OCI-LY7 (cell line): ENCODE data around the gene NAPSA. TPM values are rescaled to one million over a fixed set of nuclear protein-coding genes. Genes with fewer than 3 reads are reported as not detected.

ENCODE experiments used
- BruUV-seq: library from RNA; stranded (reverse); fragments of 400-500 nt; replicated peaks from 2 replicates; lab custom pipeline; 2021; lab: Mats Ljungman, UMichigan
- CTCF ChIA-PET: fragments of 300-600 bp; sonication (Branson Sonifier 250); formaldehyde crosslinking; loops from one replicate; lab custom pipeline; 2022; ENCODE audit warnings: antibody characterized with exemption; ENCODE audit not compliant: unreplicated experiment; lab: Charles Lee
- POLR2A ChIA-PET: fragments of 300-600 bp; sonication (Branson Sonifier 250); formaldehyde crosslinking; loops from one replicate; lab custom pipeline; 2022; ENCODE audit warnings: antibody characterized with exemption; lab: Charles Lee
- DNase-seq: peaks from one replicate; pipeline ENCODE4 v3.0.0-alpha.2; 2015; ENCODE audit warnings: low spot score
- H2AFZ ChIP-seq: fragments of 200-600 bp; sonication (generic), shearing (Covaris generic); 2 replicates; pipeline ENCODE4 v1.6.1; 2014; ENCODE audit warnings: mild to moderate bottlenecking, antibody characterized with exemption, low read length, moderate library complexity
- H3K27ac ChIP-seq: fragments of 200-600 bp; sonication (generic); 2 replicates; pipeline ENCODE4 v1.5.1; 2014; ENCODE audit warnings: mixed run types, low read depth, mild to moderate bottlenecking, moderate library complexity, low read length, inconsistent platforms; ENCODE audit not compliant: poor library complexity, severe bottlenecking
- H3K36me3 ChIP-seq: fragments of 200-600 bp; sonication (generic); 2 replicates; pipeline ENCODE4 v1.6.1; 2014; ENCODE audit warnings: mild to moderate bottlenecking, antibody characterized with exemption, low read length, moderate library complexity, mixed read lengths; ENCODE audit not compliant: insufficient read depth
- H3K4me1 ChIP-seq: fragments of 200-600 bp; sonication (generic); 2 replicates; pipeline ENCODE4 v1.5.1; 2014; ENCODE audit warnings: mild to moderate bottlenecking, low read length; ENCODE audit not compliant: insufficient read depth, poor library complexity, severe bottlenecking
- H3K4me2 ChIP-seq: fragments of 200-600 bp; sonication (generic); 2 replicates; pipeline ENCODE4 v1.6.1; 2014; ENCODE audit warnings: mild to moderate bottlenecking, low read length
- H3K4me3 ChIP-seq: fragments of 200-600 bp; sonication (generic); 2 replicates; pipeline ENCODE4 v1.5.1; 2014; ENCODE audit warnings: mild to moderate bottlenecking, low read depth, low read length; ENCODE audit not compliant: poor library complexity, severe bottlenecking
- H3K79me2 ChIP-seq: fragments of 200-600 bp; sonication (generic); 2 replicates; pipeline ENCODE4 v1.6.1; 2016; ENCODE audit warnings: low read depth, mild to moderate bottlenecking, low read length, moderate library complexity, mixed read lengths; ENCODE audit not compliant: insufficient read depth
- H3K9me2 ChIP-seq: fragments of 200-600 bp; sonication (generic); 2 replicates; pipeline ENCODE4 v1.6.1; 2016; ENCODE audit warnings: mild to moderate bottlenecking, low read length, mixed read lengths; ENCODE audit not compliant: insufficient read depth
- H3K9me3 ChIP-seq: fragments of 200-600 bp; sonication (generic); 2 replicates; pipeline ENCODE4 v1.6.1; 2014; ENCODE audit warnings: mild to moderate bottlenecking, mixed run types, low read length, mixed read lengths
- H4K20me1 ChIP-seq: fragments of 200-600 bp; sonication (generic); 2 replicates; pipeline ENCODE4 v1.6.1; 2014; ENCODE audit warnings: mild to moderate bottlenecking, antibody characterized with exemption, low read length, moderate library complexity, mixed read lengths; ENCODE audit not compliant: insufficient read depth
- CTCF ChIP-seq: fragments of 200-600 bp; sonication (generic); conservative IDR thresholded peaks from 2 replicates; pipeline ENCODE4 v1.5.1; 2014; ENCODE audit warnings: mild to moderate bottlenecking, antibody characterized with exemption, low read length, moderate library complexity, mixed read lengths
- EZH2phosphoT487 ChIP-seq: fragments of 200-600 bp; sonication (generic); IDR thresholded peaks from 2 replicates; pipeline ENCODE4 v1.6.1; 2018; ENCODE audit warnings: low read depth, borderline replicate concordance, mild to moderate bottlenecking, mixed run types, antibody characterized with exemption, low read length, moderate library complexity, mixed read lengths
- intact Hi-C: fragments of 100-400 bp; cut with micrococcal nuclease; formaldehyde crosslinking; loops from one replicate; pipeline ENCODE4 v1.10.0; 2022; ENCODE audit not compliant: unreplicated experiment
- total RNA-seq, 2 experiments: library from RNA; depleted of rRNA in 1 of 2; stranded (reverse); fragments of >200 nt in 1 of 2; shearing (Covaris generic) in 1 of 2; gene quantifications; 2 replicates each; pipeline ENCODE4 v1.2.3, GENCODE V29; 2014 to 2022

The NAPSA gene
- total RNA-seq, 2 experiments from 2014 or later: 5.7 to 30.1 TPM

DNA sequence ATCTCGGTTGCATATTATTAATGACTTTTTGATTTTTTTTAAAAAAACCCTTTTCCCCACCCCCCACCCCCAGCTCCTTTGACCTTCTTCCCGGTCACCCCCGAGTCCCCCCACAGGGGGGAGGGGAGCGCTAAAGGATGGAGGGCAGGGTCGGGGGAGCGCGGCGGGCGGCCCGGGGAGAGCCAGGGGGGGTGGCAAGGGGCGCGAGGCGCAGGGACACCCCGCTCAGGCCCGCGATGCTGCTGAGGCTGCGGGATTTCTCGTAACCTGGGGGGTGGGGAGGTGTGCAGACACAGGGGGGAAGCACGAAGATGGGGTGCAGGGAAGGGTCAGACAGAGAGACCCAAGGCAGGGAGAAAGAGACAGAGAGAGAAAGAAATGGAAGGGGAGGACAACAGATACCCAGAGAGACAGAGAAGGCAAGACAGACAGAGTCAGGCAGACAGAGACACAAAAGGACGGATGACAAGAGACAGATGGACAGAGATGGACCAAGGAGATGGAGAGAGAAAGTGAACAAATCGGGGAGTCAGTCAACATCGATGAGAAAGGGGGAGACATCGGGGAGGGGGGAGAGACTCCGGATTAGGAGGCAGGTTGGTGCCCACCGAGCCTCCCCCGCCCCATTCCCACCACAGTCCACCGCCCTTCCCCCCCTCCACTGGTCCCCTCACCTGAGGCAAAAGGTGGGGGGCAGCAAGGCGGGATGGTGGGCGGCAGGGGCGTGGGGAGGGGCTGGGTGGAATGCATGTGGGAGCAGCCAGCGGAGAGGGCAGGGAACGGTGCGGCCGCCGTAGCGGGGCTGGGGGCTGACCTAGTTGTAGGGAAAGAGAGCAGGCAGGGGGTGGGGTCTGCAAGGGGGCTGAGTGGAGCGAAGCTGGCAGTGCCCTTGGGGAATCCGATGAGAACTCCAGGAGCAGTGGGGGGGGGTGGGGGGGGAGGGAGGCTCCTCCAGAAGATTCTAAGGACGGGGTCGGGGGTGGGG lies 50.4 kb downstream of the NAPSA start:
- no peak for DNase-seq
- Histone ChIP-seq H3K4me3 (no peak overlapping the region), H3K4me1 (peaks cover 13% of the 10 kb centered on the region), H3K4me2 (no peak overlapping the region), H3K9me2 (no peaks in the 10 kb centered on the region), H3K79me2 (no peaks in the 10 kb centered on the region), H3K27ac (no peak overlapping the region), H3K9me3 (no peaks in the 10 kb centered on the region), H2AFZ (no peak overlapping the region), H4K20me1 (no peaks in the 10 kb centered on the region), H3K36me3 (peaks cover 26% of the 10 kb centered on the region)
- no peak for TF ChIP-seq EZH2phosphoT487
- TF ChIP-seq CTCF: no peak
- ChIA-PET POLR2A (no interaction called here), CTCF (interaction anchor here (0.6 kb wide), 1 partner anchor 1093 kb away, joined by 6 read pairs; no protein-coding TSS in a partner anchor)
- intact Hi-C loops: no loop called here
- no TSS peak for BruUV-seq

GRCh38 chr19:50313812-50314536 lies 51.5 kb downstream of the NAPSA start:
- BruUV-seq: no TSS peak
- DNase-seq: no peak
- H3K79me2 ChIP-seq: no peaks in the 10 kb centered on the region
- H3K36me3 ChIP-seq: peaks cover 20% of the 10 kb centered on the region
- H3K4me3 ChIP-seq: no peak overlapping the region
- no peaks in the 10 kb centered on the region for H3K9me2 ChIP-seq
- no peak for TF ChIP-seq EZH2phosphoT487
- TF ChIP-seq CTCF: no peak
- H3K27ac ChIP-seq: no peak overlapping the region
- no peak overlapping the region for H3K4me2 ChIP-seq
- CTCF ChIA-PET: interaction anchor here (0.6 kb wide), 1 partner anchor 1094 kb away, joined by 6 read pairs; no protein-coding TSS in a partner anchor
- POLR2A ChIA-PET: no interaction called here
- H4K20me1 ChIP-seq: no peaks in the 10 kb centered on the region
- H3K9me3 ChIP-seq: no peaks in the 10 kb centered on the region
- peaks cover 13% of the 10 kb centered on the region for H3K4me1 ChIP-seq
- intact Hi-C loops: no loop called here
- H2AFZ ChIP-seq: no peak overlapping the region
